A673 (cell line): ENCODE measurements around the gene KIAA1549.

Experiments
- CTCF ChIP-seq: fragments of 300-800, 200-600 bp; sonication (generic); conservative IDR thresholded peaks from 2 replicates; pipeline ENCODE4 v1.5.1; 2017; ENCODE audit warnings: low read depth, mild to moderate bottlenecking, antibody characterized with exemption, low read length, moderate library complexity, mixed read lengths
- EZH2 ChIP-seq: fragments of 200-600 bp; sonication (generic); IDR thresholded peaks from 2 replicates; pipeline ENCODE4 v1.6.1; 2017; ENCODE audit warnings: borderline replicate concordance, low read depth, mild to moderate bottlenecking, mixed read lengths, antibody characterized with exemption, low read length; ENCODE audit not compliant: poor library complexity, severe bottlenecking

- TF ChIP-seq CTCF = no peak
- no peak for TF ChIP-seq EZH2
These were observed 46.3 kb downstream of the KIAA1549 start for GRCh38 chr7:138934861-138935260.
